K562 (cell line): Measurements from ENCODE around the gene PLEK2. TPM values are rescaled to one million over a fixed set of nuclear protein-coding genes. Genes with fewer than 3 reads are reported as not detected.

Source experiments
- ATAC-seq: fragments of 200-7000 bp; cut with Tn5 transposase; 3 replicates; pipeline ENCODE4 v1.9.1; 2020; ENCODE audit warnings: moderate library complexity
- BruUV-seq: library from RNA; stranded (reverse); fragments of 400-500 nt; replicated peaks from 2 replicates; lab custom pipeline; 2021; lab: Mats Ljungman, UMichigan
- CTCF ChIA-PET: fragments of 300-600 bp; formaldehyde crosslinking; extraction: SDS; loops from one replicate; lab custom pipeline; 2021; ENCODE audit warnings: low intra/inter-chr PET ratio; lab: Yijun Ruan, JAX
- POLR2A ChIA-PET: fragments of 300-600, 350-650 bp; sonication (Branson Sonifier 250); formaldehyde crosslinking; extraction: SDS; loops from one replicate; lab custom pipeline; 2021; ENCODE audit warnings: antibody characterized with exemption, inconsistent platforms; lab: Yijun Ruan, JAX
- DNase-seq, 4 experiments: peaks; one replicate each; pipeline versions ENCODE4 v3.0.0 to v3.0.0-alpha.2; 2011 to 2018; ENCODE audit warnings: low spot score in 3 of 4, mixed read lengths in 3 of 4; ENCODE audit errors: extremely low read depth in 1 of 4
- FAIRE-seq: peaks from 2 replicates; lab custom pipeline; 2011; peaks lifted over from hg19 to GRCh38; lab: Jason Lieb, UNC
- H2AFZ ChIP-seq: 2 replicates; pipeline ENCODE4 v1.6.0; 2011; ENCODE audit warnings: low read depth, low read length, control low read depth, inconsistent platforms
- H3K27ac ChIP-seq: fragments of 200-600 bp; 3 replicates; pipeline ENCODE4 v1.8.0; 2011; ENCODE audit warnings: low read depth, mild to moderate bottlenecking, control low read depth, inconsistent platforms, low read length, moderate library complexity, mixed read lengths; ENCODE audit errors: extremely low read depth
- H3K27me3 ChIP-seq, 2 experiments: fragments of 300-600 bp in 1 of 2; 2 replicates in 1 of 2; 3 replicates in 1 of 2; pipeline versions ENCODE4 v1.6.0 to v1.8.0; 2011; ENCODE audit warnings: inconsistent platforms in 2 of 2, low read length in 2 of 2, mild to moderate bottlenecking in 1 of 2, mixed read lengths in 1 of 2, moderate library complexity in 1 of 2; ENCODE audit not compliant: control insufficient read depth in 2 of 2, insufficient read depth in 2 of 2
- H3K36me3 ChIP-seq: fragments of 300-600 bp; 3 replicates; pipeline ENCODE4 v1.8.0; 2011; ENCODE audit warnings: mild to moderate bottlenecking, low read length, inconsistent platforms; ENCODE audit not compliant: control insufficient read depth, insufficient read depth
- H3K4me1 ChIP-seq, 2 experiments: fragments of 200-600 bp in 1 of 2; replicated peaks in 1 of 2; 2 replicates in 1 of 2; 3 replicates in 1 of 2; pipeline versions ENCODE4 v1.5.1 to v1.8.0; 2011; ENCODE audit warnings: inconsistent platforms in 2 of 2, low read length in 2 of 2, mild to moderate bottlenecking in 1 of 2, mixed read lengths in 1 of 2, moderate library complexity in 1 of 2; ENCODE audit not compliant: control insufficient read depth in 2 of 2, insufficient read depth in 2 of 2
- H3K4me2 ChIP-seq: 2 replicates; pipeline ENCODE4 v1.6.1; 2011; ENCODE audit warnings: low read length, control low read depth, inconsistent platforms, mixed read lengths; ENCODE audit not compliant: insufficient read depth
- H3K4me3 ChIP-seq: fragments of 200-600 bp; sonication (generic), shearing (Covaris generic); 2 replicates; pipeline ENCODE4 v1.5.1; 2016; ENCODE audit warnings: control low read depth, inconsistent platforms
- H3K79me2 ChIP-seq: fragments of 200-600 bp; 3 replicates; pipeline ENCODE4 v1.8.0; 2011; ENCODE audit warnings: low read length, inconsistent platforms; ENCODE audit not compliant: control insufficient read depth, insufficient read depth
- H3K9ac ChIP-seq, 2 experiments: 2 replicates each; pipeline versions ENCODE4 v1.6.0 to v1.6.1; 2011; ENCODE audit warnings: low read depth in 2 of 2, low read length in 2 of 2, control low read depth in 1 of 2, inconsistent platforms in 1 of 2, mild to moderate bottlenecking in 1 of 2, mixed read lengths in 1 of 2; ENCODE audit not compliant: insufficient read depth in 1 of 2
- H3K9me1 ChIP-seq: one replicate; pipeline ENCODE4 v1.6.0; 2011; ENCODE audit warnings: inconsistent platforms, mild to moderate bottlenecking, low read length, moderate library complexity; ENCODE audit not compliant: control insufficient read depth, insufficient read depth
- H3K9me3 ChIP-seq: replicated peaks from 2 replicates; pipeline ENCODE4 v1.5.1; 2011; ENCODE audit warnings: low read depth, low read length, inconsistent platforms; ENCODE audit not compliant: control insufficient read depth, insufficient read depth
- H4K20me1 ChIP-seq: replicated peaks from 2 replicates; pipeline ENCODE4 v1.6.1; 2011; ENCODE audit warnings: low read length, inconsistent platforms, mixed read lengths; ENCODE audit not compliant: control insufficient read depth, insufficient read depth
- CTCF ChIP-seq, 3 experiments: IDR thresholded peaks in 2 of 3; conservative IDR thresholded peaks in 1 of 3; 2 replicates each; pipeline ENCODE4 v1.5.1; 2011 to 2012; ENCODE audit warnings: low read length in 3 of 3, mild to moderate bottlenecking in 3 of 3, control low read depth in 2 of 3, improper control_type of control experiment in 1 of 3, inconsistent platforms in 1 of 3, low read depth in 1 of 3, mixed read lengths in 1 of 3, moderate library complexity in 1 of 3; ENCODE audit not compliant: insufficient read depth in 2 of 3
- RBM25 ChIP-seq: fragments of 200-400 bp; formaldehyde crosslinking; IDR thresholded peaks from 2 replicates; pipeline ENCODE4 v1.6.1; 2018; ENCODE audit warnings: low read length, low read depth, moderate library complexity; ENCODE audit not compliant: severe bottlenecking
- ZKSCAN1 ChIP-seq: fragments of 150-350 bp; IDR thresholded peaks from 2 replicates; pipeline ENCODE4 v1.6.1; 2016; ENCODE audit warnings: low read depth, low read length
- ZNF146 ChIP-seq: IDR thresholded peaks from one replicate; pipeline ENCODE4 v1.6.1; 2018; ENCODE audit warnings: missing compliant biosample characterization; ENCODE audit not compliant: unreplicated experiment
- ZNF282 ChIP-seq: sonication (generic); formaldehyde crosslinking; IDR thresholded peaks from 2 replicates; pipeline ENCODE4 v1.8.1; 2023; ENCODE audit warnings: missing genetic modification reagents
- WGBS: fragments of 100-300 bp; shearing (Covaris generic); methylation state at CpG from one replicate; pipeline ENCODE4 v1.1.6; 2016; ENCODE audit warnings: low coverage, mixed read lengths; ENCODE audit not compliant: insufficient coverage; ENCODE audit errors: missing lambda C conversion rate; 5-methylcytosine and 5-hydroxymethylcytosine counted together
- in situ Hi-C: fragments of 300-500 bp; cut with MboI; formaldehyde crosslinking; loops from 4 replicates; pipeline ENCODE4 v1.15.0; 2018; ENCODE audit warnings: inconsistent platforms, mixed read lengths
- intact Hi-C: fragments of 100-400 bp; cut with micrococcal nuclease; formaldehyde crosslinking; loops from 2 replicates; pipeline ENCODE4 v1.14.2; 2022
- polyA plus RNA-seq, 8 experiments: library from polyadenylated mRNA; depleted of rRNA in 4 of 8; stranded (reverse) in 5 of 8; unstranded in 3 of 8; fragments of >200 nt; fragmentation: Nextera tagmentation in 2 of 8; fragmentation: Illumina TruSeq in 1 of 8; extraction: Ambion mirVana in 2 of 8; extraction: Trizol in 1 of 8; gene quantifications; 2 replicates each; pipeline versions ENCODE4 v1.2.1 to v1.2.3, GENCODE V29; 2011 to 2014; ENCODE audit warnings: inconsistent platforms in 1 of 8, missing spikeins in 1 of 8
- total RNA-seq, 7 experiments: library from RNA; depleted of rRNA in 6 of 7; stranded (reverse); fragments of >200 nt in 6 of 7; fragmentation: Illumina TruSeq in 2 of 7; extraction: Trizol in 2 of 7; gene quantifications; 2 replicates each; pipeline versions ENCODE4 v1.2.1 to v1.2.3, GENCODE V29; 2011 to 2021; ENCODE audit warnings: low replicate concordance in 1 of 7
- TF ChIP-seq, protein P1 (sequence below): fragments of 200-800 bp; sonication (Bioruptor generic); IDR thresholded peaks from 2 replicates; pipeline ENCODE4 v1.6.1; 2017; ENCODE audit warnings: missing genetic modification characterization, missing compliant biosample characterization

Gene PLEK2
- total and polyA plus RNA-seq, 9 of the 15 experiments (the other 6 are each of a cell fraction or from before 2014, with no cell fraction given), result not detected

GRCh38 chr14:67456732-67457131 is 44.8 kb upstream of the PLEK2 start:
- no peaks in the 10 kb centered on the region for H3K36me3 ChIP-seq
- no peak overlapping the region for H3K4me2 ChIP-seq
- CTCF ChIA-PET, result no interaction called here
- peaks cover 0 to 20% of the 10 kb centered on the region in 2 experiments; a peak in 3 of 5 replicates for H3K27me3 ChIP-seq
- no peaks in the 10 kb centered on the region; a peak in 2 of 5 replicates for H3K4me1 ChIP-seq
- H3K9me3 ChIP-seq, result no peaks in the 10 kb centered on the region
- no peak for TF ChIP-seq ZKSCAN1
- TF ChIP-seq ZNF282 (CRISPR knock-in tag), result no peak
- peak; percentile 39 for TF ChIP-seq RBM25
- peak; percentile 98 for TF ChIP-seq ZNF146 (CRISPR knock-in tag)
- intact Hi-C loops, result no loop called here
- ATAC-seq (no peak), DNase-seq (no peak), FAIRE-seq (no peak)
- H3K9ac ChIP-seq, result no peak overlapping the region
- H3K27ac ChIP-seq, result no peak overlapping the region
- H4K20me1 ChIP-seq, result no peaks in the 10 kb centered on the region
- no TSS peak for BruUV-seq
- H3K79me2 ChIP-seq, result no peaks in the 10 kb centered on the region
- no peak overlapping the region for H3K4me3 ChIP-seq
- no peaks in the 10 kb centered on the region for H3K9me1 ChIP-seq
- 5% methylated on average over 5 of the region's 5 CpGs for WGBS
- no peak overlapping the region for H2AFZ ChIP-seq
- in situ Hi-C loops, result no loop called here
- POLR2A ChIA-PET, result no interaction called here

GRCh38 chr14:67453575-67454300 is 41.8 kb upstream of the PLEK2 start:
- H3K4me1 ChIP-seq, result no peaks in the 10 kb centered on the region; a peak in 2 of 5 replicates
- no peak overlapping the region for H3K4me3 ChIP-seq
- DNase-seq, result peak in 1 of 4 experiments; percentile 12
- H3K36me3 ChIP-seq, result no peaks in the 10 kb centered on the region
- TF ChIP-seq RBM25 (peak; percentile 12), CTCF (IDR thresholded peaks at IDR 0.05 in 2 of 3, conservative IDR thresholded peaks at IDR 0.05 in 1 of 3; ENCODE audit: insufficient read depth in 2 of 3, low read depth in 1 of 3, low read length in 3 of 3) (0 out of 6 replicates have a peak, but pooled peaks of 2 of the 3 experiments have one; percentile 10 to 24)
- TF ChIP-seq, protein P1, sequence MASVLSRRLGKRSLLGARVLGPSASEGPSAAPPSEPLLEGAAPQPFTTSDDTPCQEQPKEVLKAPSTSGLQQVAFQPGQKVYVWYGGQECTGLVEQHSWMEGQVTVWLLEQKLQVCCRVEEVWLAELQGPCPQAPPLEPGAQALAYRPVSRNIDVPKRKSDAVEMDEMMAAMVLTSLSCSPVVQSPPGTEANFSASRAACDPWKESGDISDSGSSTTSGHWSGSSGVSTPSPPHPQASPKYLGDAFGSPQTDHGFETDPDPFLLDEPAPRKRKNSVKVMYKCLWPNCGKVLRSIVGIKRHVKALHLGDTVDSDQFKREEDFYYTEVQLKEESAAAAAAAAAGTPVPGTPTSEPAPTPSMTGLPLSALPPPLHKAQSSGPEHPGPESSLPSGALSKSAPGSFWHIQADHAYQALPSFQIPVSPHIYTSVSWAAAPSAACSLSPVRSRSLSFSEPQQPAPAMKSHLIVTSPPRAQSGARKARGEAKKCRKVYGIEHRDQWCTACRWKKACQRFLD (CRISPR knock-in tag), result no peak
- 0 out of 2 replicates have a peak overlapping the region, but pooled peaks have one; percentile 32 for H2AFZ ChIP-seq
- no peak overlapping the region for H3K4me2 ChIP-seq
- no TSS peak for BruUV-seq
- H3K79me2 ChIP-seq, result no peaks in the 10 kb centered on the region
- peak; percentile 57; the same call in 2 of the 3 replicates for ATAC-seq
- intact Hi-C loops, result no loop called here
- FAIRE-seq, result no peak
- peaks cover 0 to 14% of the 10 kb centered on the region in 2 experiments; a peak in 2 of 5 replicates for H3K27me3 ChIP-seq
- no peak overlapping the region for H3K27ac ChIP-seq
- no peaks in the 10 kb centered on the region for H4K20me1 ChIP-seq
- no peaks in the 10 kb centered on the region for H3K9me3 ChIP-seq
- H3K9ac ChIP-seq, result no peak overlapping the region
- CTCF ChIA-PET, result no interaction called here
- POLR2A ChIA-PET, result interaction anchor here (0.8 to 1.0 kb wide), 3 partner anchors 9 to 16 kb away, joined by 3 to 5 read pairs (median 4); no protein-coding TSS in a partner anchor
- in situ Hi-C loops, result no loop called here
- H3K9me1 ChIP-seq, result no peaks in the 10 kb centered on the region
- 5% methylated on average over 4 of the region's 5 CpGs for WGBS
